Mesothelial cell of epicardium (in vitro differentiated cells): ENCODE results near the gene DRG2. TPM values are rescaled to one million over a fixed set of nuclear protein-coding genes. Genes with fewer than 3 reads are reported as not detected.

Experiments
- DNase-seq, 2 experiments: peaks; one replicate each; pipeline ENCODE4 v3.0.0; 2021; ENCODE audit warnings: low spot score in 2 of 2; ENCODE audit not compliant: unreplicated experiment in 2 of 2
- H3K27ac Mint-ChIP-seq: 2 replicates; pipeline ENCODE4 v1.8.0; 2021; ENCODE audit warnings: mixed read lengths
- H3K27me3 Mint-ChIP-seq: 2 replicates; pipeline ENCODE4 v1.8.0; 2021; ENCODE audit warnings: low read depth, mixed read lengths
- H3K36me3 Mint-ChIP-seq: 2 replicates; pipeline ENCODE4 v1.8.0; 2021; ENCODE audit warnings: mixed read lengths
- H3K4me1 Mint-ChIP-seq: 2 replicates; pipeline ENCODE4 v1.8.0; 2021; ENCODE audit warnings: mixed read lengths
- H3K4me3 Mint-ChIP-seq: 2 replicates; pipeline ENCODE4 v1.8.0; 2021; ENCODE audit warnings: mild to moderate bottlenecking, moderate library complexity, mixed read lengths
- H3K9me3 Mint-ChIP-seq: 2 replicates; pipeline ENCODE4 v1.8.0; 2021; ENCODE audit warnings: mixed read lengths
- CTCF ChIP-seq: fragments of 200-600 bp; sonication (generic); IDR thresholded peaks from one replicate; pipeline ENCODE4 v1.5.0; 2021; ENCODE audit warnings: antibody characterized with exemption; ENCODE audit not compliant: unreplicated experiment
- total RNA-seq: library from RNA; stranded (reverse); gene quantifications from 3 replicates; pipeline ENCODE4 v1.2.1, GENCODE V29; 2021

The DRG2 gene
- total RNA-seq, 1 donor from 2014 or later: 51.2 TPM

GRCh38 chr17:18045691-18046350 lies 41.9 kb upstream of the DRG2 start:
- Mint-ChIP-seq H3K4me1 (peaks cover 20% of the 10 kb centered on the region), H3K27ac (no peak overlapping the region), H3K36me3 (peaks cover 16% of the 10 kb centered on the region), H3K4me3 (no peak overlapping the region), H3K27me3 (no peaks in the 10 kb centered on the region), H3K9me3 (no peaks in the 10 kb centered on the region)
- TF ChIP-seq CTCF: no peak
- no peak for DNase-seq

GRCh38 chr17:18055597-18055996 lies 32.2 kb upstream of the DRG2 start:
- Mint-ChIP-seq H3K9me3 (no peaks in the 10 kb centered on the region), H3K4me1 (no peaks in the 10 kb centered on the region), H3K36me3 (peaks cover 43% of the 10 kb centered on the region), H3K4me3 (no peak overlapping the region), H3K27ac (no peak overlapping the region), H3K27me3 (no peaks in the 10 kb centered on the region)
- DNase-seq: no peak
- TF ChIP-seq CTCF: no peak

GRCh38 chr17:18056214-18056613 lies 31.5 kb upstream of the DRG2 start:
- Mint-ChIP-seq H3K4me1 (no peaks in the 10 kb centered on the region), H3K27ac (no peak overlapping the region), H3K9me3 (no peaks in the 10 kb centered on the region), H3K4me3 (no peak overlapping the region), H3K36me3 (peaks cover 43% of the 10 kb centered on the region), H3K27me3 (no peaks in the 10 kb centered on the region)
- no peak for TF ChIP-seq CTCF
- no peak for DNase-seq

- H3K27ac Mint-ChIP-seq: no peak overlapping the region
- H3K4me3 Mint-ChIP-seq: no peak overlapping the region
Observed at GRCh38 chr17:18059283-18059682, 28.5 kb upstream of the DRG2 start.

GRCh38 chr17:18064053-18064452 lies 23.7 kb upstream of the DRG2 start:
- H3K27me3 Mint-ChIP-seq: no peaks in the 10 kb centered on the region
- no peak overlapping the region for H3K4me3 Mint-ChIP-seq
- no peak for DNase-seq
- peaks cover 26% of the 10 kb centered on the region for H3K36me3 Mint-ChIP-seq
- TF ChIP-seq CTCF: no peak
- no peak overlapping the region for H3K27ac Mint-ChIP-seq
- no peaks in the 10 kb centered on the region for H3K4me1 Mint-ChIP-seq
- no peaks in the 10 kb centered on the region for H3K9me3 Mint-ChIP-seq

More at GRCh38 chr17:18059283-18059682, 28.5 kb upstream of the DRG2 start:
- Mint-ChIP-seq H3K27me3 (no peaks in the 10 kb centered on the region), H3K36me3 (peaks cover 43% of the 10 kb centered on the region), H3K9me3 (no peaks in the 10 kb centered on the region), H3K4me1 (no peaks in the 10 kb centered on the region)
- DNase-seq: no peak
- no peak for TF ChIP-seq CTCF

GRCh38 chr17:18065546-18065945 lies 22.2 kb upstream of the DRG2 start:
- Mint-ChIP-seq H3K9me3 (no peaks in the 10 kb centered on the region), H3K4me1 (peaks cover 5% of the 10 kb centered on the region), H3K36me3 (peaks cover 20% of the 10 kb centered on the region), H3K27me3 (no peaks in the 10 kb centered on the region), H3K27ac (no peak overlapping the region), H3K4me3 (no peak overlapping the region)
- no peak for DNase-seq
- TF ChIP-seq CTCF: no peak
